Measurements from ENCODE around the gene NPB.

- peak; percentile 13 to 78 (median 50) for TF ChIP-seq CTCF (IDR thresholded peaks at IDR 0.05)
- TF ChIP-seq POLR2A (IDR thresholded peaks at IDR 0.05) = no peak
- no peak for TF ChIP-seq POLR2AphosphoS5 (IDR thresholded peaks at IDR 0.05; ENCODE audit: insufficient read depth in 1 of 2, low read depth in 1 of 2)
These were observed 32.6 kb upstream of the NPB start for GRCh38 chr17:81869221-81870130.

Data from vagina (tissue), 2 donors.